ENCODE measurements around the gene TK2. TPM values are rescaled to one million over a fixed set of nuclear protein-coding genes. Genes with fewer than 3 reads are reported as not detected.

Gene TK2
- total and polyA plus RNA-seq, 9 of the 15 experiments (the other 6 are each of a cell fraction or from before 2014, with no cell fraction given): 1.1 to 10.2 (median 5.3) TPM

DNA sequence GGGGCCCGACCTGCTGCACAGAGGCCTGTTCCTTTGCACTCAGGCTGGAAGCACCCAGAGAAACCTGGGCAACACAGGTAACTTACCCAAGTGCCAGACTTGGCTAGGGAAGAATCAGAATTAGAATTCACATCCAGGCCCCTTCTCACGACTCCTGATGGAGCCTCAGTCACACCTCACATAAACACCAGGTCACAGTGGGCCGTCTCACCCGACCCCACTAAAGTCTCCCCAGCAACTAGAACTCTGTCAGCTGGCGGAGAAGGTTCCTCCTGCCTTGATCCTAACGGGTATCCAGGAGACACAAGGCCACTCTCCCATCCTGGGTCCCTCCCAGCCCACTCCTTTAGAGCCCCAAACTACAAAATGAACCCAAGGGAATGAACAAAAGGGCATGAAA is 6.4 kb downstream of the TK2 start:
- H2AFZ ChIP-seq (ENCODE audit: low read depth, low read length): no peak overlapping the region
- ATAC-seq: no peak
- in situ Hi-C loops (cut with MboI) (no loop called here), intact Hi-C loops (cut with micrococcal nuclease) (no loop called here)
- no peaks in the 10 kb centered on the region for H3K9me1 ChIP-seq (ENCODE audit: control insufficient read depth, insufficient read depth, low read length)
- TF ChIP-seq MCM3 (IDR thresholded peaks at IDR 0.05) (no peak), POLR2AphosphoS5 (IDR thresholded peaks at IDR 0.05; ENCODE audit: control insufficient read depth, insufficient read depth, low read depth, low read length) (no peak), MEF2A (IDR thresholded peaks at IDR 0.05; ENCODE audit: control insufficient read depth, low read depth, low read length) (no peak), SMAD4 (CRISPR knock-in tag; conservative IDR thresholded peaks at IDR 0.05) (no peak), YY1 (IDR thresholded peaks at IDR 0.05; ENCODE audit: borderline replicate concordance in 1 of 3, control insufficient read depth in 1 of 3, extremely low read depth in 1 of 3, insufficient read depth in 3 of 3, insufficient read length in 1 of 3, insufficient replicate concordance in 2 of 3, low read depth in 1 of 3, low read length in 2 of 3) (no peak), HDAC3 (IDR thresholded peaks at IDR 0.05; ENCODE audit: borderline replicate concordance, partially characterized antibody) (no peak), CBX1 (IDR thresholded peaks at IDR 0.05; ENCODE audit: low read depth) (no peak), HIVEP1 (CRISPR knock-in tag; IDR thresholded peaks at IDR 0.05) (no peak), FOXM1 (IDR thresholded peaks at IDR 0.05; ENCODE audit: low read depth) (no peak), FOXM1 (CRISPR knock-in tag; IDR thresholded peaks at IDR 0.05; ENCODE audit: low read depth) (no peak), ZBTB7A (IDR thresholded peaks at IDR 0.05; ENCODE audit: borderline replicate concordance, control insufficient read depth, low read depth, low read length) (no peak), ZFP1 (CRISPR knock-in tag; IDR thresholded peaks at IDR 0.05) (no peak)
- TF ChIP-seq, protein P1, sequence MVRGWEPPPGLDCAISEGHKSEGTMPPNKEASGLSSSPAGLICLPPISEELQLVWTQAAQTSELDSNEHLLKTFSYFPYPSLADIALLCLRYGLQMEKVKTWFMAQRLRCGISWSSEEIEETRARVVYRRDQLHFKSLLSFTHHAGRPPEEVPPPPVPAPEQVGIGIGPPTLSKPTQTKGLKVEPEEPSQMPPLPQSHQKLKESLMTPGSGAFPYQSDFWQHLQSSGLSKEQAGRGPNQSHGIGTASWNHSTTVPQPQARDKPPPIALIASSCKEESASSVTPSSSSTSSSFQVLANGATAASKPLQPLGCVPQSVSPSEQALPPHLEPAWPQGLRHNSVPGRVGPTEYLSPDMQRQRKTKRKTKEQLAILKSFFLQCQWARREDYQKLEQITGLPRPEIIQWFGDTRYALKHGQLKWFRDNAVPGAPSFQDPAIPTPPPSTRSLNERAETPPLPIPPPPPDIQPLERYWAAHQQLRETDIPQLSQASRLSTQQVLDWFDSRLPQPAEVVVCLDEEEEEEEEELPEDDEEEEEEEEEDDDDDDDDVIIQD (CRISPR knock-in tag; IDR thresholded peaks at IDR 0.05): no peak
- TF ChIP-seq, protein P2, sequence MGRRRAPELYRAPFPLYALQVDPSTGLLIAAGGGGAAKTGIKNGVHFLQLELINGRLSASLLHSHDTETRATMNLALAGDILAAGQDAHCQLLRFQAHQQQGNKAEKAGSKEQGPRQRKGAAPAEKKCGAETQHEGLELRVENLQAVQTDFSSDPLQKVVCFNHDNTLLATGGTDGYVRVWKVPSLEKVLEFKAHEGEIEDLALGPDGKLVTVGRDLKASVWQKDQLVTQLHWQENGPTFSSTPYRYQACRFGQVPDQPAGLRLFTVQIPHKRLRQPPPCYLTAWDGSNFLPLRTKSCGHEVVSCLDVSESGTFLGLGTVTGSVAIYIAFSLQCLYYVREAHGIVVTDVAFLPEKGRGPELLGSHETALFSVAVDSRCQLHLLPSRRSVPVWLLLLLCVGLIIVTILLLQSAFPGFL (CRISPR knock-in tag; IDR thresholded peaks at IDR 0.05): no peak
- TF ChIP-seq, protein P3, sequence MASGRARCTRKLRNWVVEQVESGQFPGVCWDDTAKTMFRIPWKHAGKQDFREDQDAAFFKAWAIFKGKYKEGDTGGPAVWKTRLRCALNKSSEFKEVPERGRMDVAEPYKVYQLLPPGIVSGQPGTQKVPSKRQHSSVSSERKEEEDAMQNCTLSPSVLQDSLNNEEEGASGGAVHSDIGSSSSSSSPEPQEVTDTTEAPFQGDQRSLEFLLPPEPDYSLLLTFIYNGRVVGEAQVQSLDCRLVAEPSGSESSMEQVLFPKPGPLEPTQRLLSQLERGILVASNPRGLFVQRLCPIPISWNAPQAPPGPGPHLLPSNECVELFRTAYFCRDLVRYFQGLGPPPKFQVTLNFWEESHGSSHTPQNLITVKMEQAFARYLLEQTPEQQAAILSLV (tag; IDR thresholded peaks at IDR 0.05): no peak
- no peak overlapping the region for H3K4me2 ChIP-seq (ENCODE audit: insufficient read depth, low read length)
- ChIA-PET CTCF (ENCODE audit: low intra/inter-chr PET ratio) (interaction anchor here (0.6 kb wide), 1 partner anchor 61 kb away, joined by 4 read pairs; the partner anchor contains the start of gene CMTM3), POLR2A (interaction anchor here (0.9 to 2.5 kb wide), 3 partner anchors 8 to 16 kb away, joined by 3 to 16 read pairs (median 5); partner anchors contain the start of gene CKLF)
- peak overlapping the region in 1 of 2 experiments; percentile 19; a peak in 1 of 4 replicates for H3K9ac ChIP-seq (ENCODE audit: insufficient read depth in 1 of 2, low read depth in 2 of 2, low read length in 2 of 2)
- WGBS (ENCODE audit: insufficient coverage, low coverage, missing lambda C conversion rate): 45% methylated on average over 6 of the region's 6 CpGs
- no TSS peak for BruUV-seq (replicated peaks)
- H3K79me2 ChIP-seq (ENCODE audit: control insufficient read depth, insufficient read depth, low read length): no peaks in the 10 kb centered on the region
- DNase-seq (ENCODE audit: extremely low read depth in 1 of 4, low spot score in 3 of 4): no peak
- peaks cover 3% of the 10 kb centered on the region; the same call in 1 of the 3 replicates for H3K36me3 ChIP-seq (ENCODE audit: control insufficient read depth, insufficient read depth, low read length)
- no peak for FAIRE-seq
- H3K4me3 ChIP-seq: no peak overlapping the region
- no peaks in the 10 kb centered on the region for H3K9me3 ChIP-seq (replicated peaks; ENCODE audit: control insufficient read depth, insufficient read depth, low read depth, low read length)
- peaks cover 4 to 5% of the 10 kb centered on the region in 2 experiments; a peak in 3 of 5 replicates for H3K4me1 ChIP-seq (replicated peaks in 1 of 2; ENCODE audit: control insufficient read depth in 2 of 2, insufficient read depth in 2 of 2, low read length in 2 of 2)
- H3K27me3 ChIP-seq (ENCODE audit: control insufficient read depth in 2 of 2, insufficient read depth in 2 of 2, low read length in 2 of 2): no peaks in the 10 kb centered on the region
- no peaks in the 10 kb centered on the region for H4K20me1 ChIP-seq (replicated peaks; ENCODE audit: control insufficient read depth, insufficient read depth, low read length)
- no peak overlapping the region for H3K27ac ChIP-seq (ENCODE audit: extremely low read depth, low read depth, low read length)
